Panc1 (cell line): ENCODE measurements around the gene WFS1. TPM values are rescaled to one million over a fixed set of nuclear protein-coding genes. Genes with fewer than 3 reads are reported as not detected.

Experiments used
- ATAC-seq: fragments of 200-7000 bp; cut with Tn5 transposase; 2 replicates; pipeline ENCODE4 v1.9.1; 2020; ENCODE audit warnings: mild to moderate bottlenecking, moderate library complexity
- BruUV-seq: library from RNA; stranded (reverse); fragments of 400-500 nt; replicated peaks from 2 replicates; lab custom pipeline; 2021; lab: Mats Ljungman, UMichigan
- CTCF ChIA-PET: fragments of 300-600 bp; sonication (Branson Sonifier 250); formaldehyde crosslinking; loops from one replicate; lab custom pipeline; 2022; ENCODE audit warnings: antibody characterized with exemption; lab: Charles Lee
- POLR2A ChIA-PET: fragments of 300-600 bp; sonication (Branson Sonifier 250); formaldehyde crosslinking; loops from one replicate; lab custom pipeline; 2022; ENCODE audit warnings: antibody characterized with exemption; lab: Charles Lee
- DNase-seq: peaks from one replicate; pipeline ENCODE4 v3.0.0-alpha.2; 2010; ENCODE audit warnings: low read depth, low spot score
- H3K27ac ChIP-seq: 2 replicates; pipeline ENCODE4 v1.5.1; 2011; ENCODE audit warnings: mild to moderate bottlenecking, low read length, inconsistent platforms
- H3K27me3 ChIP-seq: fragments of 200-500 bp; sonication (Bioruptor generic); 2 replicates; pipeline ENCODE4 v1.6.0; 2014; ENCODE audit warnings: low read length, inconsistent platforms; ENCODE audit not compliant: control insufficient read depth, insufficient read depth
- H3K36me3 ChIP-seq: fragments of 200-500 bp; sonication (Bioruptor generic); 2 replicates; pipeline ENCODE4 v1.5.1; 2014; ENCODE audit warnings: inconsistent platforms, mild to moderate bottlenecking, low read length, moderate library complexity; ENCODE audit not compliant: control insufficient read depth, insufficient read depth
- H3K4me1 ChIP-seq: 2 replicates; pipeline ENCODE4 v1.5.1; 2011; ENCODE audit warnings: inconsistent platforms, mild to moderate bottlenecking, low read length, moderate library complexity; ENCODE audit not compliant: control insufficient read depth, insufficient read depth
- H3K4me3 ChIP-seq, 2 experiments: 2 replicates each; pipeline ENCODE4 v1.5.1; 2011 to 2012; ENCODE audit warnings: low read depth in 2 of 2, low read length in 2 of 2, mild to moderate bottlenecking in 2 of 2, inconsistent platforms in 1 of 2, moderate library complexity in 1 of 2
- H3K9me3 ChIP-seq: fragments of 200-500 bp; sonication (Bioruptor generic); 2 replicates; pipeline ENCODE4 v1.5.1; 2014; ENCODE audit warnings: low read depth, mild to moderate bottlenecking, inconsistent platforms, low read length, moderate library complexity; ENCODE audit not compliant: control insufficient read depth, insufficient read depth
- POLR2AphosphoS5 ChIP-seq: IDR thresholded peaks from 2 replicates; pipeline ENCODE4 v1.6.1; 2012; ENCODE audit warnings: mild to moderate bottlenecking, low read depth, low read length, moderate library complexity
- SIN3A ChIP-seq: IDR thresholded peaks from 2 replicates; pipeline ENCODE4 v1.6.1; 2012; ENCODE audit warnings: low read depth, mild to moderate bottlenecking, low read length, moderate library complexity, borderline replicate concordance; ENCODE audit not compliant: insufficient read depth
- TCF7L2 ChIP-seq: IDR thresholded peaks from 2 replicates; pipeline ENCODE4 v1.6.1; 2011; ENCODE audit warnings: mild to moderate bottlenecking, low read depth, low read length, inconsistent platforms
- in situ Hi-C: cut with HindIII; loops from 2 replicates; pipeline ENCODE4 v1.10.0; 2016; ENCODE audit warnings: low sequenced_read_pairs, low pct_unique_long_range_greater_than_20kb
- intact Hi-C: fragments of 100-400 bp; cut with micrococcal nuclease; formaldehyde crosslinking; loops from one replicate; pipeline ENCODE4 v1.10.0; 2022; ENCODE audit not compliant: unreplicated experiment
- total RNA-seq: library from RNA; stranded (reverse); gene quantifications from one replicate; pipeline ENCODE4 v1.2.1, GENCODE V29; 2021; ENCODE audit not compliant: unreplicated experiment
- TF ChIP-seq, protein P1 (sequence below), 2 experiments: IDR thresholded peaks; 2 replicates each; pipeline ENCODE4 v1.6.1; 2011 to 2012; ENCODE audit warnings: low read depth in 2 of 2, control low read depth in 1 of 2, low read length in 1 of 2, mild to moderate bottlenecking in 1 of 2, moderate library complexity in 1 of 2; ENCODE audit not compliant: insufficient read depth in 1 of 2
- TF ChIP-seq, protein P2 (sequence below): fragments of 450-650 bp; IDR thresholded peaks from 2 replicates; pipeline ENCODE4 v1.5.1; 2017; ENCODE audit warnings: mild to moderate bottlenecking

Gene WFS1
- total RNA-seq, 1 experiment from 2014 or later, result 67.5 TPM

DNA sequence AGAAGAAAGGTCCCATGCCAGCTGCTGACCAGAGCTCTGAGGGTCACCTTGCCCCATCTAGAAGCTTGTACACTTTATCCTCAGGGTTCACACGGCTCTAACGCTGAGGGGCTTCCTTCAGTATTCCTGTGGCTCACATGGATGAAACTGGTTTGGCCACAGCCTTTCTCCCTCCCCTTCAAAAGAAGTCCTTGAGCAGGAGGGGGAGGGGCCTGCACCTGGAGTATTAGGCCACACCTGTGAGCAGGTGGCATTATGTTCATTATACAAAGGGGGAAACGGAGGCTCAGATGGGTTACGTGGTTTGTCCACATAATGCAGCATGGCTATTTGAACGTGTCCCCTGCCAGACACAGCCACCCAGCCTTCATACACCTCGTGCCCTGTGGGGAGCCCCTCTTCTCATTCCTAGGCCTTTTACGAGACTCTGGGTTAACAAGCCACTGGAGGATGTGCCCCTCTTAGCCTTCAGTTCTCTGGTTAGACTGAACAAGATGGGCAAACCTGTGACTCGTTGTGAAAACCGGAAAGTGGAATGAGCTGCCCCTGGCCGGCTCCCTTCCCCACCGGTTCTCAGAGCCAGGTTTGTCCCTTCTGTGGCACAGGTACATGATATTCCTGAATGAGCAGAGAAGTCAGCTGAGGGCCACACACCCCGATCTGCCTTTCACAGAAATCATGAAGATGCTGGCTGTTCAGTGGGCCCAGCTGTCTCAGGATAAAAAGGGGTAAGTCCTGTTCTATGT is 42.1 kb upstream of the WFS1 start:
- in situ Hi-C loops, result no loop called here
- CTCF ChIA-PET, result no interaction called here
- no peak overlapping the region for H3K27ac ChIP-seq

GRCh38 chr4:6228158-6229067 is 41.2 kb upstream of the WFS1 start:
- in situ Hi-C loops (no loop called here), intact Hi-C loops (no loop called here)
- DNase-seq (no peak), ATAC-seq (no peak)
- Histone ChIP-seq H3K27me3 (no peaks in the 10 kb centered on the region), H3K4me1 (no peaks in the 10 kb centered on the region), H3K9me3 (no peaks in the 10 kb centered on the region), H3K27ac (no peak overlapping the region), H3K4me3 (no peak overlapping the region), H3K36me3 (no peaks in the 10 kb centered on the region)
- ChIA-PET POLR2A (no interaction called here), CTCF (no interaction called here)
- TF ChIP-seq, protein P1, sequence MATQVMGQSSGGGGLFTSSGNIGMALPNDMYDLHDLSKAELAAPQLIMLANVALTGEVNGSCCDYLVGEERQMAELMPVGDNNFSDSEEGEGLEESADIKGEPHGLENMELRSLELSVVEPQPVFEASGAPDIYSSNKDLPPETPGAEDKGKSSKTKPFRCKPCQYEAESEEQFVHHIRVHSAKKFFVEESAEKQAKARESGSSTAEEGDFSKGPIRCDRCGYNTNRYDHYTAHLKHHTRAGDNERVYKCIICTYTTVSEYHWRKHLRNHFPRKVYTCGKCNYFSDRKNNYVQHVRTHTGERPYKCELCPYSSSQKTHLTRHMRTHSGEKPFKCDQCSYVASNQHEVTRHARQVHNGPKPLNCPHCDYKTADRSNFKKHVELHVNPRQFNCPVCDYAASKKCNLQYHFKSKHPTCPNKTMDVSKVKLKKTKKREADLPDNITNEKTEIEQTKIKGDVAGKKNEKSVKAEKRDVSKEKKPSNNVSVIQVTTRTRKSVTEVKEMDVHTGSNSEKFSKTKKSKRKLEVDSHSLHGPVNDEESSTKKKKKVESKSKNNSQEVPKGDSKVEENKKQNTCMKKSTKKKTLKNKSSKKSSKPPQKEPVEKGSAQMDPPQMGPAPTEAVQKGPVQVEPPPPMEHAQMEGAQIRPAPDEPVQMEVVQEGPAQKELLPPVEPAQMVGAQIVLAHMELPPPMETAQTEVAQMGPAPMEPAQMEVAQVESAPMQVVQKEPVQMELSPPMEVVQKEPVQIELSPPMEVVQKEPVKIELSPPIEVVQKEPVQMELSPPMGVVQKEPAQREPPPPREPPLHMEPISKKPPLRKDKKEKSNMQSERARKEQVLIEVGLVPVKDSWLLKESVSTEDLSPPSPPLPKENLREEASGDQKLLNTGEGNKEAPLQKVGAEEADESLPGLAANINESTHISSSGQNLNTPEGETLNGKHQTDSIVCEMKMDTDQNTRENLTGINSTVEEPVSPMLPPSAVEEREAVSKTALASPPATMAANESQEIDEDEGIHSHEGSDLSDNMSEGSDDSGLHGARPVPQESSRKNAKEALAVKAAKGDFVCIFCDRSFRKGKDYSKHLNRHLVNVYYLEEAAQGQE (IDR thresholded peaks at IDR 0.05; ENCODE audit: insufficient read depth in 1 of 2, low read depth in 2 of 2, low read length in 1 of 2), result no peak
- TF ChIP-seq SIN3A, result no peak
- TF ChIP-seq, protein P2, sequence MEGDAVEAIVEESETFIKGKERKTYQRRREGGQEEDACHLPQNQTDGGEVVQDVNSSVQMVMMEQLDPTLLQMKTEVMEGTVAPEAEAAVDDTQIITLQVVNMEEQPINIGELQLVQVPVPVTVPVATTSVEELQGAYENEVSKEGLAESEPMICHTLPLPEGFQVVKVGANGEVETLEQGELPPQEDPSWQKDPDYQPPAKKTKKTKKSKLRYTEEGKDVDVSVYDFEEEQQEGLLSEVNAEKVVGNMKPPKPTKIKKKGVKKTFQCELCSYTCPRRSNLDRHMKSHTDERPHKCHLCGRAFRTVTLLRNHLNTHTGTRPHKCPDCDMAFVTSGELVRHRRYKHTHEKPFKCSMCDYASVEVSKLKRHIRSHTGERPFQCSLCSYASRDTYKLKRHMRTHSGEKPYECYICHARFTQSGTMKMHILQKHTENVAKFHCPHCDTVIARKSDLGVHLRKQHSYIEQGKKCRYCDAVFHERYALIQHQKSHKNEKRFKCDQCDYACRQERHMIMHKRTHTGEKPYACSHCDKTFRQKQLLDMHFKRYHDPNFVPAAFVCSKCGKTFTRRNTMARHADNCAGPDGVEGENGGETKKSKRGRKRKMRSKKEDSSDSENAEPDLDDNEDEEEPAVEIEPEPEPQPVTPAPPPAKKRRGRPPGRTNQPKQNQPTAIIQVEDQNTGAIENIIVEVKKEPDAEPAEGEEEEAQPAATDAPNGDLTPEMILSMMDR, result no peak
- TF ChIP-seq TCF7L2, result no peak
- no peak for TF ChIP-seq POLR2AphosphoS5
- BruUV-seq, result no TSS peak

More for the DNA sequence above, 42.1 kb upstream of the WFS1 start:
- H3K9me3 ChIP-seq, result no peaks in the 10 kb centered on the region
- no peak overlapping the region for H3K4me3 ChIP-seq
- no peak for ATAC-seq
- intact Hi-C loops, result no loop called here
- TF ChIP-seq SIN3A (no peak), POLR2AphosphoS5 (no peak), TCF7L2 (no peak)
- TF ChIP-seq, protein P2, result no peak
- no peaks in the 10 kb centered on the region for H3K36me3 ChIP-seq
- DNase-seq, result no peak
- POLR2A ChIA-PET, result no interaction called here
- BruUV-seq, result no TSS peak
- H3K4me1 ChIP-seq, result no peaks in the 10 kb centered on the region
- H3K27me3 ChIP-seq, result no peaks in the 10 kb centered on the region
